D721Med (cell line): ENCODE results near the gene C9orf50.

Experiments
- DNase-seq: peaks from one replicate; pipeline ENCODE4 v3.0.0; 2011; ENCODE audit warnings: low spot score; ENCODE audit not compliant: insufficient read length
- FAIRE-seq: peaks from 2 replicates; lab custom pipeline; 2011; peaks lifted over from hg19 to GRCh38; lab: Jason Lieb, UNC
- TF ChIP-seq, protein P1 (sequence below): IDR thresholded peaks from 2 replicates; pipeline ENCODE4 v1.5.1; 2012; ENCODE audit warnings: mild to moderate bottlenecking, control low read depth; ENCODE audit not compliant: insufficient read depth; ENCODE audit errors: missing control alignments

C9orf50 gene

DNA sequence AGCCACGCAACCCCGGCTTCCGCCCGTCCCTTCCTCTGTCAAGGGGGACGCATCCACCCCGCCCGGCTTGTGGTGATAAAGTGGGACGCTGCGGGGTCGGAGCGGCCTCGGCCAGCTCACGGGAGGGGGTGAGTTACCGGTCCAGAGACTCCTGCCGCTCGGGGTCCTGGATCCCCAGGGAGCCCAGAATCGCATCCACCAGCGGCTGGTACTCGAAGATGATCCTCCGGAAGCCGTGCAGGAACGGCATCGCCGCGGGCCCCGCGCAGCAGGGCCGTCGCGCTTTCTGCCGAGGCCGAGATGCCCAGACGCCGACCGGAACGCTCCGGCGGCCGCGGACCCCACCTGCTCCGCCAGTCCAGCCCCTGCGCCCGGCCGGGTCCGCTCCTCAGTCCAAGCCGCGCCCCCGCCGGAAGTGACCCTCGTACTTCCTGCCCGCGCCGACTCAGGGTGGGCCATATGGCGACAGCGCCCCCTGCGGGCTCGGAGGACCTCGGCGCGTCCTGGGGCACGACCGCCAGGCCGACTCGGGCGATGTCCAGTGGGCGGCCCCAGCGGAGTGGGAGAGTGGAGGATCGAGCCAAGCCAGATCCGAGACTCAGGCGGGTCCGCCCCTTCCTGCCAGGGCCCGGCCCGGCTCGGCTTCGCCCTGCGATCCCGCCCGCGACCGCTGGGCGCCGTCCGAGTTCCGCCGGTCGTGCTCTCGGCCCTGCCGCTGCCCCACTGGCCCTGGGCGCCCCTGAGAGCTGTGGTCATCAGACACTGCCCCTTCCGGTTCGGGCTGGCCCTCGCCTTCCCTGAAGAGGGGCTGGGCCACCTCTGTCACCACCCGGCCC lies 21.1 kb upstream of the C9orf50 start, which contains the start of gene ASB6:
Gene ASB6, minus strand, starts transcription at position 402 of the 836 bp plus-strand sequence. Its CDS starts 152 bp downstream, at position 250.
- no peak for FAIRE-seq
- TF ChIP-seq, protein P1, sequence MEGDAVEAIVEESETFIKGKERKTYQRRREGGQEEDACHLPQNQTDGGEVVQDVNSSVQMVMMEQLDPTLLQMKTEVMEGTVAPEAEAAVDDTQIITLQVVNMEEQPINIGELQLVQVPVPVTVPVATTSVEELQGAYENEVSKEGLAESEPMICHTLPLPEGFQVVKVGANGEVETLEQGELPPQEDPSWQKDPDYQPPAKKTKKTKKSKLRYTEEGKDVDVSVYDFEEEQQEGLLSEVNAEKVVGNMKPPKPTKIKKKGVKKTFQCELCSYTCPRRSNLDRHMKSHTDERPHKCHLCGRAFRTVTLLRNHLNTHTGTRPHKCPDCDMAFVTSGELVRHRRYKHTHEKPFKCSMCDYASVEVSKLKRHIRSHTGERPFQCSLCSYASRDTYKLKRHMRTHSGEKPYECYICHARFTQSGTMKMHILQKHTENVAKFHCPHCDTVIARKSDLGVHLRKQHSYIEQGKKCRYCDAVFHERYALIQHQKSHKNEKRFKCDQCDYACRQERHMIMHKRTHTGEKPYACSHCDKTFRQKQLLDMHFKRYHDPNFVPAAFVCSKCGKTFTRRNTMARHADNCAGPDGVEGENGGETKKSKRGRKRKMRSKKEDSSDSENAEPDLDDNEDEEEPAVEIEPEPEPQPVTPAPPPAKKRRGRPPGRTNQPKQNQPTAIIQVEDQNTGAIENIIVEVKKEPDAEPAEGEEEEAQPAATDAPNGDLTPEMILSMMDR, result peak; percentile 64
- peak; percentile 99 for DNase-seq

DNA sequence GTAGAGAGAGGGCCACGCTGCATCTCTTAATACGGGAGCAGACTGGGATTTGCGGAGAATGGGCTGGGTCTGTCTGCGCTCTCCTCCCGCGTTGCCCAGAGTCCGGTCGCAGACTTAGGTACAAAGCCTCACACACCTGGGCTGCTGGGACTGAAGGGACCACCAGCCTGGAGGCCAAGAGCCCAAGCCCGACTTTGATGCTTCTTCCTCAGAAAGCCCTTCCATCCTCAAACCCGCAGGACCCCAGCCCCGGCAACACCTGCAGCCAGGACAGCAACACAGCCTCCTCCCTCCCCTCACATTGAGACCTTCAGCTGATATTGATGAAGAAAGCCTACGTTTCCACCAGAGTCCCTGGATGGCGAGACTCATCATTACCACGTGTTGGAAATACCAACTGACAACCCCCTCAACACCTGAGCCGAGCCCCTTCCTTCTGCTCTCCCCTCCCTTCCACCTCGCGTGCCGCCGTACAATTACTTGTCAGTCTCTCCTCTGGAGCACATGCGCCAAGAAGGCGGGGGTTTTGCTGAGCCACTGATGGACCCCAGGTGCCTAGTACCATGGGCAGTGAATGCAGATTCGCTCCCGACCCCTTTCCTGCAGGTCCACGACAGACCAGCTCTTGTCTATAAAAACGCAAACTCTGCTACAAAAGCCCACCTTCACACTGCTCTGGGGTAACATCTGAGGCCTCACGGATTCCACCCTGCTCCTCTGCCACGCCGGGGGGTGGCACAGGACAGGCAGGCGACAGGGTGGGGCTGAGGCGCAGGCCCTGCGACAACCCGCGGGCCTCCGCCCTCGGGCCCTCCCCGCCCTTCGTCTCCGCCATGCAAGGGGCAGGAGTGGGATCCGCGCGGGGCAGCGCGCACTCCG lies 20.2 kb upstream of the C9orf50 start:
- TF ChIP-seq, protein P1, result no peak
- DNase-seq (no peak), FAIRE-seq (no peak)

DNA sequence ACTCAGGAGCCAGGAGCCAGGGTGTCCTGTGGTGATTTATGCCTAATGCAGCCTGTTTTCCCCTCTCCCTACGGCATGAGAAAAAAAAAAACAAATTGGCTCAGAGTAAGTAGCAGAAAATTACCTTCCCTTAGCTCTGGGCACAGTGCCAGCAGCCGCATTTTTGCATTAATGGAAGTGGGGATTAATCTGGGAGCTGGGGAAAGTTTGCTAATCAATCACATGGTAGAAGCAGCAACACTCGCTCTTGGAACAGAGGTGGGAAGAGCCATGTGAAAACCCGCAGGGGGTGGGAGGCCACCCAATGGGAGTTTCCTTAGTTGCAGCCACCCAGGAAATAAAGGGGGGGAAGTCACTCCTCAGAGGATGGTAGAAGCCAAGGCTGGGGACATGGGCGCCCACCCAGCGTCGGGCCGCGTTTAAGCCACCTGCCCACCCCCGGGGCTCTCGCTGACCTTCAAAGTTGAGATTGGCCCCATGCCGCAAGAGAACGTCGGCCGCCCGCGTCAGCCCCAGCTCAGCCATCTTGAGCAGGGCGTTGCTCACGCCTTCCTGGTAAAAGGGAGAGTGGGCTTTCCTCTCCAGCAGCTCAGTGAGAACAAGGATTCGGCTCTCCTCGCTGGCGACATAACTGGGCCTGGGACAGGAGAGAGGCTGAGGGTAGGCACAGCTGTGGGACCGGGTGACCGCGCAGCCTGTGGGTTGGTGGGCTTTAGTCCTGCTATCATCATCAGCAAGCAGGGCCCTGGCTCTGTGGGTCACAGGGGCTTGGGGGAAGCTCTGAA lies 19.4 kb upstream of the C9orf50 start:
- FAIRE-seq (no peak), DNase-seq (peak; percentile 51)
- TF ChIP-seq, protein P1, result no peak

DNA sequence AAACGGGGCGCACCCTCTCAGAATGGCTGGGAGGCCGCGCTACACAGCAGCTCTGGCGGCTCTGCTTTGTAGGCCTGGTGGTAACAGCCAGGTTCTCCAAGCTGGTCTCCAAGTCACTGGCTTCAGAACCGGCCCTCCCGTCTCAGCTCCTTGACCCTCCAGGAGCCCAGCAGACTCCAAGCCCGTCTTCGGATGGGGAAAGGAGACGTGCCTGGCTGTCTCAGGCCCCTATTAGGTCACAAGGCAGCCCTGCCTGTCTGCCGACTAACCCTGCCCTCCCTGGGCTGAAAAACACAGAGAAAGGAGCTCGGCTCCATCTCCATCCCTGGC lies 18.8 kb upstream of the C9orf50 start:
- FAIRE-seq, result no peak
- TF ChIP-seq, protein P1, result no peak

DNA sequence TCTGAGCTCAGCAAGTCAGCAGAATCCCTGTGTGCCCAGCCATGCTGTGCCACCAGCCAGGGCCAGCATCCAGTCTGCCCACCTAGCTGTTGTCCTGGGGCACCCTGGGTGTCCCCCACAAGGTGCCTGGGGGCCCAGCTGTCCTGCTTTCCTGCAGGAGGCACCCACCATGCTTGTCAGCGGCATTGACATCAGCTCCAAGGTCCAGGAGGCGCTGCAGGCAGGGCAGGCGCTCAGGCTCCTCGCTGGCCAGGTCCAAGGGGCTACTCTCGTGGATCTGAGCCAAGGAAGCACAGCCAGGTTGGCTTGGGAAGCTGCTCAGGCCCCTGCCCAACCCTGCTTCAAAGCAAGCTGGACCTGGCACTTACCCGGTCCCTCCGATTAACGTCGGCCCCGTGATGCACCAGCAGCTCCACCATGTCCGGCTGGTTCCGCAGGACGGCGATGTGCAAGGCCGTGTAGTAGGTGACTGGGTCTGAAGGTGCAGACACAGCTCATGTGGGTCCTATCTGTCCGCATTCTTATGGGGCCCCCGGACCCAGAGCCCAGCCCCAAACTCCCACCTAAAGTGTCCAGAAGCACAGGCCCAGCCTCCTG lies 18.2 kb upstream of the C9orf50 start:
- FAIRE-seq (no peak), DNase-seq (no peak)
- TF ChIP-seq, protein P1, result no peak

More for the DNA sequence above, 18.8 kb upstream of the C9orf50 start:
- no peak for DNase-seq

DNA sequence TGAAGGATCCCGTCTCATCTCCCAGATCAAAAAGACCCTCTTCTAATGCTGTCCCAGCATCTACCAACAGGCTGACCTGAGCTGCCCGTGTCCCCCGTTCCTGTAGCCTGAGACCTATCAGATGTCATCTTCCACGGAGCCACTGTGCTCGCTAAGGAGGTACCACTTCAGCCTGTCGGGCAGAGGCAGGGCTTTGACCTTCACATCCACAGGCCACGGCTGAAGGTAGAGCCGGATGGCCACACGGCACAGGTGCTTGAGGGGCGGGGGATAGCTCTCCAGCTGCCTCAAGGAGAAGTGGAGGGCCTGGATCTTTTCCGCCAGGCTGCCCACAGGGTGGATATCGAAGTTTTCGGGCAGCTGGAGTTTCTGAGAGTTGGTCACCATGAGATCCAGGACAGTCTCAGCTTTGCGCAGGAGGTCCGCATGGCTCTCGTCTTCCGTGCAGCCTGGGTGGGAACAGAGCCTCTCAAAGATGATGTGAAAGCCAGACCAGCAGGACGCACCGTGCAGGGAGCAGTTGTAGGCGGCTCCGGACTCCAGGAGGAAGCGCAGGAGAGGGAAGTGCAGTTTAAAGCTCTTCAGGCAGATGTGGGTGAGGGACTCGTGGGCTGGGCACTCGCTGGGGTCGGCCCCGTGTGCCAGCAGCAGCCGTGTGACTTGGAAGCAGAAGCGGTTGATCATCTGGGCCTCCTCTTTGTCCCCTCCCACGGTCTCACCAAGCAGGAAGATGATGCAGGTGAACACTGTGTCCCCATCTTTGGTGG lies 17.0 kb upstream of the C9orf50 start:
- no peak for FAIRE-seq
- DNase-seq, result no peak
- TF ChIP-seq, protein P1, result no peak
